K562 (cell line): ENCODE data around the gene ARHGEF4. TPM values are rescaled to one million over a fixed set of nuclear protein-coding genes. Genes with fewer than 3 reads are reported as not detected.

Experiments used
- CBX8 ChIP-seq: fragments of 200-600 bp; sonication (generic); IDR thresholded peaks from 2 replicates; pipeline ENCODE4 v1.6.1; 2012; ENCODE audit warnings: borderline replicate concordance, mixed run types, low read depth, mild to moderate bottlenecking, moderate library complexity, mixed read lengths, low read length, control low read depth, inconsistent platforms; ENCODE audit not compliant: poor library complexity, severe bottlenecking; ENCODE audit errors: extremely low read depth
- DNMT1 ChIP-seq: fragments of 450-650 bp; IDR thresholded peaks from 2 replicates; pipeline ENCODE4 v1.6.1; 2016; ENCODE audit warnings: antibody characterized with exemption, mild to moderate bottlenecking
- E2F5 ChIP-seq: sonication (generic); formaldehyde crosslinking; IDR thresholded peaks from 2 replicates; pipeline ENCODE4 v1.8.0; 2022; ENCODE audit warnings: mild to moderate bottlenecking, missing genetic modification reagents
- EHMT2 ChIP-seq: fragments of 450-650 bp; IDR thresholded peaks from 2 replicates; pipeline ENCODE4 v1.6.1; 2018; ENCODE audit warnings: antibody characterized with exemption
- ETV6 ChIP-seq, 3 experiments: fragments of 150-350 bp in 1 of 3; sonication (generic) in 1 of 3; formaldehyde crosslinking in 1 of 3; IDR thresholded peaks; 2 replicates each; pipeline versions ENCODE4 v1.6.1 to v1.8.0; 2014 to 2022; ENCODE audit warnings: borderline replicate concordance in 2 of 3, low read depth in 2 of 3, antibody characterized with exemption in 1 of 3, low read length in 1 of 3, mild to moderate bottlenecking in 1 of 3, missing genetic modification reagents in 1 of 3
- FOS ChIP-seq: IDR thresholded peaks from 3 replicates; pipeline ENCODE4 v1.6.1; 2011; ENCODE audit not compliant: insufficient read length; ENCODE audit errors: extremely low read depth
- HDAC2 ChIP-seq: fragments of 450-650 bp; IDR thresholded peaks from 2 replicates; pipeline ENCODE4 v1.6.1; 2016; ENCODE audit warnings: mild to moderate bottlenecking
- HES1 ChIP-seq: fragments of 450-650 bp; IDR thresholded peaks from 2 replicates; pipeline ENCODE4 v1.6.1; 2016; ENCODE audit warnings: low read depth, mild to moderate bottlenecking, moderate library complexity
- IFI16 ChIP-seq: fragments of 250-450 bp; sonication (Bioruptor Pico); IDR thresholded peaks from 2 replicates; pipeline ENCODE4 v2.1.2; 2022; ENCODE audit warnings: mild to moderate bottlenecking, inconsistent platforms
- MBD2 ChIP-seq: sonication (generic); IDR thresholded peaks from 2 replicates; pipeline ENCODE4 v1.6.1; 2016; ENCODE audit warnings: low read depth, borderline replicate concordance
- MTA1 ChIP-seq: fragments of 450-650 bp; IDR thresholded peaks from 2 replicates; pipeline ENCODE4 v1.6.1; 2017; ENCODE audit warnings: borderline replicate concordance
- NR4A1 ChIP-seq, 2 experiments: fragments of 250-450 bp in 1 of 2; fragments of 450-650 bp in 1 of 2; sonication (Bioruptor Pico) in 1 of 2; IDR thresholded peaks; 2 replicates each; pipeline versions ENCODE4 v1.4.0 to v1.6.1; 2016 to 2020; ENCODE audit warnings: mild to moderate bottlenecking in 2 of 2, missing compliant biosample characterization in 1 of 2, missing genetic modification characterization in 1 of 2, moderate library complexity in 1 of 2
- POLR2B ChIP-seq: fragments of 450-650 bp; IDR thresholded peaks from 2 replicates; pipeline ENCODE4 v1.6.1; 2018; ENCODE audit warnings: low read depth; ENCODE audit not compliant: partially characterized antibody
- PURB ChIP-seq: sonication (generic); formaldehyde crosslinking; IDR thresholded peaks from 2 replicates; pipeline ENCODE4 v1.9.0; 2021; ENCODE audit warnings: low read depth, mild to moderate bottlenecking, missing genetic modification reagents
- RBM22 ChIP-seq: fragments of 200-400 bp; formaldehyde crosslinking; IDR thresholded peaks from 2 replicates; pipeline ENCODE4 v1.6.1; 2018; ENCODE audit warnings: low read length, low read depth; ENCODE audit not compliant: poor library complexity, severe bottlenecking
- SAFB2 ChIP-seq: fragments of 200-400 bp; formaldehyde crosslinking; IDR thresholded peaks from 2 replicates; pipeline ENCODE4 v1.6.1; 2018; ENCODE audit warnings: borderline replicate concordance, low read length, low read depth, moderate library complexity; ENCODE audit not compliant: severe bottlenecking
- SMAD2 ChIP-seq: fragments of 150-350 bp; IDR thresholded peaks from 2 replicates; pipeline ENCODE4 v1.6.1; 2014; ENCODE audit warnings: low read depth, mild to moderate bottlenecking, low read length
- TCF3 ChIP-seq: sonication (generic); formaldehyde crosslinking; IDR thresholded peaks from 2 replicates; pipeline ENCODE4 v1.4.0; 2020; ENCODE audit warnings: mild to moderate bottlenecking, missing genetic modification reagents
- TEAD2 ChIP-seq: fragments of 450-650 bp; IDR thresholded peaks from 2 replicates; pipeline ENCODE4 v1.6.1; 2016; ENCODE audit warnings: missing genetic modification characterization, control low read depth, missing compliant biosample characterization
- ZKSCAN3 ChIP-seq: fragments of 250-450 bp; sonication (Bioruptor Pico); IDR thresholded peaks from 2 replicates; pipeline ENCODE4 v1.4.0; 2020
- ZNF146 ChIP-seq: IDR thresholded peaks from one replicate; pipeline ENCODE4 v1.6.1; 2018; ENCODE audit warnings: missing compliant biosample characterization; ENCODE audit not compliant: unreplicated experiment
- ZNF232 ChIP-seq: sonication (generic); formaldehyde crosslinking; IDR thresholded peaks from 2 replicates; pipeline ENCODE4 v1.8.0; 2022; ENCODE audit warnings: mild to moderate bottlenecking, missing genetic modification reagents
- ZNF316 ChIP-seq: fragments of 450-650 bp; IDR thresholded peaks from 2 replicates; pipeline ENCODE4 v1.6.1; 2016
- ZNF57 ChIP-seq: fragments of 450-650 bp; formaldehyde crosslinking; IDR thresholded peaks from 2 replicates; pipeline ENCODE4 v1.4.0; 2020; ENCODE audit warnings: mild to moderate bottlenecking, moderate library complexity
- ZNF785 ChIP-seq: fragments of 250-450 bp; sonication (Bioruptor Pico); IDR thresholded peaks from 2 replicates; pipeline ENCODE4 v1.4.0; 2020; ENCODE audit warnings: mild to moderate bottlenecking
- polyA plus RNA-seq, 8 experiments: library from polyadenylated mRNA; depleted of rRNA in 4 of 8; stranded (reverse) in 5 of 8; unstranded in 3 of 8; fragments of >200 nt; fragmentation: Nextera tagmentation in 2 of 8; fragmentation: Illumina TruSeq in 1 of 8; extraction: Ambion mirVana in 2 of 8; extraction: Trizol in 1 of 8; gene quantifications; 2 replicates each; pipeline versions ENCODE4 v1.2.1 to v1.2.3, GENCODE V29; 2011 to 2014; ENCODE audit warnings: inconsistent platforms in 1 of 8, missing spikeins in 1 of 8
- total RNA-seq, 7 experiments: library from RNA; depleted of rRNA in 6 of 7; stranded (reverse); fragments of >200 nt in 6 of 7; fragmentation: Illumina TruSeq in 2 of 7; extraction: Trizol in 2 of 7; gene quantifications; 2 replicates each; pipeline versions ENCODE4 v1.2.1 to v1.2.3, GENCODE V29; 2011 to 2021; ENCODE audit warnings: low replicate concordance in 1 of 7
- TF ChIP-seq, protein P1 (sequence below): fragments of 250-450 bp; sonication (Bioruptor Pico); IDR thresholded peaks from 2 replicates; pipeline ENCODE4 v1.8.0; 2022; ENCODE audit warnings: moderate library complexity, mild to moderate bottlenecking, inconsistent platforms
- TF ChIP-seq, protein P2 (sequence below): fragments of 250-450 bp; sonication (Bioruptor Pico); IDR thresholded peaks from 2 replicates; pipeline ENCODE4 v1.5.0; 2021

Gene ARHGEF4
- total and polyA plus RNA-seq, 9 of the 15 experiments (the other 6 are each of a cell fraction or from before 2014, with no cell fraction given) = not detected

DNA sequence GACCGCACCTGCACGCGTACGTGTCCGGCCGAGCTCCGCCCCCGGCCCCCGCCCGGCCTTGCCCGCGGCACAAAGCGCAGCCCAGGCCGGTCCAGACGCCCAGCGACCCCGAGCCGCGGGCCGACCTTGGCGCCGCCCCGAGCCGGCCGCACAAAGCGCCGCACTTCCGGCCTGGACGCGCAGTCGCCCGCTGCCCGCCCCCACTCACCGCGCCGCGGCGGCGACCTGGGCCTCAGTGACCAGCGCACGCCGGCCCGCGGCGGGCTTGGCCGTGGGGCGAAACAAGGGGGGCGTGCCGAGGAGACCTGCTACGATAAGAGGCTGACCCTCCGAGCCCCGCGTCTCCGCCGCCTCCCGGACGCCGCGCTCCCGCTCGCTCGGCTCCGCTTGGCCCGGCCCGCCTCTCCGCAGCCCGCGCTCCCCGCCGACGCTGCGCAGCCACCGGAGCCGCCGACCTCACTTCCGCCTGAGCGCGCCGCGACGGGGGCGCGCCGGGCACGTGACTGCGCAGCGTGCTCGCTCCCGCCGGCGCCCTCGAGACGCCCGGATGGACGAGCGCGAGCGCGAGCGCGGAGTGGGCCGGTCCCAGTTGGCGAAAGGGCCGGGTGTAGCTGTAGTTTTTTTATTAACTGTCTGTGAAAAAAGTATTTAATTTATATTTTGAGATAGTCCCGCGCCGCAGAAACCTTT lies 256.4 kb downstream of the ARHGEF4 start, which contains the start of gene FAM168B (continued):
- TF ChIP-seq TCF3 (no peak), NR4A1 (CRISPR knock-in tag; IDR thresholded peaks at IDR 0.05) (no peak), NR4A1 (tag; IDR thresholded peaks at IDR 0.05) (no peak), PURB (CRISPR knock-in tag) (no peak), HDAC2 (no peak), IFI16 (no peak), TEAD2 (tag) (no peak), E2F5 (no peak), DNMT1 (no peak), HES1 (no peak), ZKSCAN3 (CRISPR knock-in tag) (no peak), ZNF785 (CRISPR knock-in tag) (no peak), POLR2B (peak; percentile 67), ETV6 (IDR thresholded peaks at IDR 0.05; ENCODE audit: borderline replicate concordance in 1 of 2, low read depth in 2 of 2, low read length in 1 of 2) (no peak), ETV6 (CRISPR knock-in tag; IDR thresholded peaks at IDR 0.05; ENCODE audit: borderline replicate concordance) (no peak), FOS (no peak), SAFB2 (no peak), ZNF57 (CRISPR knock-in tag) (no peak), MBD2 (peak; percentile 63; the same call in 1 of the 2 replicates), RBM22 (no peak), MTA1 (no peak), EHMT2 (no peak), CBX8 (no peak), ZNF232 (no peak), ZNF146 (CRISPR knock-in tag) (no peak), SMAD2 (no peak), ZNF316 (no peak)
- TF ChIP-seq, protein P1, sequence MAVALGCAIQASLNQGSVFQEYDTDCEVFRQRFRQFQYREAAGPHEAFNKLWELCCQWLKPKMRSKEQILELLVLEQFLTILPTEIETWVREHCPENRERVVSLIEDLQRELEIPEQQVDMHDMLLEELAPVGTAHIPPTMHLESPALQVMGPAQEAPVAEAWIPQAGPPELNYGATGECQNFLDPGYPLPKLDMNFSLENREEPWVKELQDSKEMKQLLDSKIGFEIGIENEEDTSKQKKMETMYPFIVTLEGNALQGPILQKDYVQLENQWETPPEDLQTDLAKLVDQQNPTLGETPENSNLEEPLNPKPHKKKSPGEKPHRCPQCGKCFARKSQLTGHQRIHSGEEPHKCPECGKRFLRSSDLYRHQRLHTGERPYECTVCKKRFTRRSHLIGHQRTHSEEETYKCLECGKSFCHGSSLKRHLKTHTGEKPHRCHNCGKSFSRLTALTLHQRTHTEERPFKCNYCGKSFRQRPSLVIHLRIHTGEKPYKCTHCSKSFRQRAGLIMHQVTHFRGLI (CRISPR knock-in tag) = no peak
- TF ChIP-seq, protein P2, sequence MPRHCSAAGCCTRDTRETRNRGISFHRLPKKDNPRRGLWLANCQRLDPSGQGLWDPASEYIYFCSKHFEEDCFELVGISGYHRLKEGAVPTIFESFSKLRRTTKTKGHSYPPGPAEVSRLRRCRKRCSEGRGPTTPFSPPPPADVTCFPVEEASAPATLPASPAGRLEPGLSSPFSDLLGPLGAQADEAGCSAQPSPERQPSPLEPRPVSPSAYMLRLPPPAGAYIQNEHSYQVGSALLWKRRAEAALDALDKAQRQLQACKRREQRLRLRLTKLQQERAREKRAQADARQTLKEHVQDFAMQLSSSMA (CRISPR knock-in tag) = peak; percentile 88; the same call in 1 of the 2 replicates
